HepG2 (cell line): ENCODE measurements around the gene SIGLEC14. TPM values are rescaled to one million over a fixed set of nuclear protein-coding genes. Genes with fewer than 3 reads are reported as not detected.

ENCODE experiments used
- AHR ChIP-seq: IDR thresholded peaks from 2 replicates; pipeline ENCODE4 v1.6.1; 2018; ENCODE audit warnings: missing genetic modification reagents, missing compliant biosample characterization
- DPF2 ChIP-seq: sonication (generic); formaldehyde crosslinking; IDR thresholded peaks from 2 replicates; pipeline ENCODE4 v1.4.0; 2020; ENCODE audit warnings: mild to moderate bottlenecking, low read depth, missing genetic modification reagents, borderline replicate concordance
- FLYWCH1 ChIP-seq: sonication (generic); formaldehyde crosslinking; IDR thresholded peaks from 2 replicates; pipeline ENCODE4 v1.8.1; 2023; ENCODE audit warnings: mild to moderate bottlenecking, missing genetic modification reagents
- JUND ChIP-seq: sonication (generic); formaldehyde crosslinking; IDR thresholded peaks from 2 replicates; pipeline ENCODE4 v1.8.0; 2022; ENCODE audit warnings: mild to moderate bottlenecking, missing genetic modification reagents
- MAZ ChIP-seq, 2 experiments: sonication (generic) in 1 of 2; formaldehyde crosslinking in 1 of 2; IDR thresholded peaks; 2 replicates each; pipeline versions ENCODE4 v1.5.0 to v1.6.1; 2012 to 2020; ENCODE audit warnings: low read depth in 2 of 2, mild to moderate bottlenecking in 2 of 2, borderline replicate concordance in 1 of 2, improper control_type of control experiment in 1 of 2, low read length in 1 of 2, missing genetic modification reagents in 1 of 2, moderate library complexity in 1 of 2
- MTA1 ChIP-seq: sonication (generic); formaldehyde crosslinking; IDR thresholded peaks from 2 replicates; pipeline ENCODE4 v1.4.0; 2020; ENCODE audit warnings: missing genetic modification reagents, mild to moderate bottlenecking, borderline replicate concordance
- NFE2 ChIP-seq: sonication (generic); formaldehyde crosslinking; IDR thresholded peaks from 2 replicates; pipeline ENCODE4 v1.4.0; 2020; ENCODE audit warnings: missing genetic modification reagents
- PCBP2 ChIP-seq: fragments of 200-400 bp; formaldehyde crosslinking; optimal IDR thresholded peaks from 2 replicates; pipeline ENCODE3; 2018; ENCODE audit warnings: low read length, low read depth; ENCODE audit not compliant: poor library complexity, severe bottlenecking
- POLR2A ChIP-seq, 2 experiments: IDR thresholded peaks; 2 replicates each; pipeline ENCODE4 v1.6.1; 2011; ENCODE audit warnings: low read depth in 2 of 2, low read length in 2 of 2, mild to moderate bottlenecking in 1 of 2, moderate library complexity in 1 of 2; ENCODE audit not compliant: insufficient read depth in 1 of 2
- RBAK ChIP-seq: sonication (generic); formaldehyde crosslinking; IDR thresholded peaks from 2 replicates; pipeline ENCODE4 v1.5.1; 2020; ENCODE audit warnings: mild to moderate bottlenecking, missing genetic modification reagents
- SMARCE1 ChIP-seq: fragments of 450-650 bp; IDR thresholded peaks from 2 replicates; pipeline ENCODE4 v1.6.1; 2017; ENCODE audit warnings: borderline replicate concordance
- SRSF4 ChIP-seq: fragments of 200-400 bp; formaldehyde crosslinking; IDR thresholded peaks from one replicate; pipeline ENCODE4 v1.6.1; 2018; ENCODE audit warnings: mild to moderate bottlenecking, low read depth, low read length, moderate library complexity; ENCODE audit not compliant: poor library complexity, severe bottlenecking
- SYNCRIP ChIP-seq: fragments of 200-400 bp; formaldehyde crosslinking; IDR thresholded peaks from 2 replicates; pipeline ENCODE4 v1.6.1; 2018; ENCODE audit warnings: mild to moderate bottlenecking, low read depth, low read length; ENCODE audit not compliant: insufficient read depth
- TBL1XR1 ChIP-seq: fragments of 150-350 bp; IDR thresholded peaks from 2 replicates; pipeline ENCODE4 v1.6.1; 2014; ENCODE audit warnings: borderline replicate concordance, low read length; ENCODE audit not compliant: partially characterized antibody
- XRCC5 ChIP-seq: fragments of 200-400 bp; formaldehyde crosslinking; optimal IDR thresholded peaks from 2 replicates; pipeline ENCODE3; 2017; ENCODE audit warnings: mild to moderate bottlenecking, low read length
- ZFAT ChIP-seq: sonication (generic); formaldehyde crosslinking; conservative IDR thresholded peaks from 2 replicates; pipeline ENCODE4 v1.8.1; 2023; ENCODE audit warnings: missing genetic modification reagents, inconsistent platforms
- ZKSCAN8 ChIP-seq: IDR thresholded peaks from 2 replicates; pipeline ENCODE4 v1.6.1; 2016; ENCODE audit warnings: borderline replicate concordance, missing genetic modification reagents, missing compliant biosample characterization
- ZNF136 ChIP-seq: sonication (generic); formaldehyde crosslinking; IDR thresholded peaks from 2 replicates; pipeline ENCODE4 v1.8.1; 2022; ENCODE audit warnings: low read depth, mild to moderate bottlenecking, moderate library complexity, missing genetic modification reagents
- ZNF3 ChIP-seq: IDR thresholded peaks from 2 replicates; pipeline ENCODE4 v1.7.0; 2017; ENCODE audit warnings: inconsistent platforms
- ZNF660 ChIP-seq: sonication (generic); formaldehyde crosslinking; IDR thresholded peaks from 2 replicates; pipeline ENCODE4 v1.5.1; 2020; ENCODE audit warnings: mild to moderate bottlenecking, low read depth, missing genetic modification reagents, borderline replicate concordance
- polyA plus RNA-seq, 8 experiments: library from polyadenylated mRNA; depleted of rRNA in 3 of 8; stranded (reverse) in 7 of 8; unstranded in 1 of 8; fragments of >200 nt; fragmentation: Illumina TruSeq in 4 of 8; extraction: Trizol in 4 of 8; gene quantifications; 2 replicates each; pipeline versions ENCODE4 v1.2.1 to v1.2.3, GENCODE V29; 2011 to 2016; ENCODE audit warnings: low read depth in 4 of 8, missing spikeins in 1 of 8, mixed read lengths in 1 of 8; ENCODE audit not compliant: insufficient read depth in 1 of 8
- total RNA-seq, 5 experiments: library from RNA; depleted of rRNA; stranded (reverse); fragments of >200 nt; fragmentation: Illumina TruSeq; extraction: Trizol; gene quantifications; 2 replicates each; pipeline ENCODE4 v1.2.3, GENCODE V29; 2016; ENCODE audit warnings: low read depth in 1 of 5
- TF ChIP-seq, protein P1 (sequence below): sonication (generic); formaldehyde crosslinking; IDR thresholded peaks from 2 replicates; pipeline ENCODE4 v1.5.0; 2020; ENCODE audit warnings: missing genetic modification reagents
- TF ChIP-seq, protein P2 (sequence below): sonication (generic); formaldehyde crosslinking; IDR thresholded peaks from 2 replicates; pipeline ENCODE4 v1.4.0; 2020; ENCODE audit warnings: missing genetic modification reagents
- TF ChIP-seq, protein P3 (sequence below): sonication (generic); formaldehyde crosslinking; IDR thresholded peaks from 2 replicates; pipeline ENCODE4 v1.8.0; 2022; ENCODE audit warnings: mild to moderate bottlenecking, missing genetic modification reagents, borderline replicate concordance
- TF ChIP-seq, protein P4 (sequence below): sonication (generic); formaldehyde crosslinking; IDR thresholded peaks from 2 replicates; pipeline ENCODE4 v1.4.0; 2020; ENCODE audit warnings: missing genetic modification reagents

Gene SIGLEC14
- total and polyA plus RNA-seq, 2 of the 13 experiments (the other 11 are each of a cell fraction or from before 2014, with no cell fraction given), result 0.05 to 0.09 TPM

DNA sequence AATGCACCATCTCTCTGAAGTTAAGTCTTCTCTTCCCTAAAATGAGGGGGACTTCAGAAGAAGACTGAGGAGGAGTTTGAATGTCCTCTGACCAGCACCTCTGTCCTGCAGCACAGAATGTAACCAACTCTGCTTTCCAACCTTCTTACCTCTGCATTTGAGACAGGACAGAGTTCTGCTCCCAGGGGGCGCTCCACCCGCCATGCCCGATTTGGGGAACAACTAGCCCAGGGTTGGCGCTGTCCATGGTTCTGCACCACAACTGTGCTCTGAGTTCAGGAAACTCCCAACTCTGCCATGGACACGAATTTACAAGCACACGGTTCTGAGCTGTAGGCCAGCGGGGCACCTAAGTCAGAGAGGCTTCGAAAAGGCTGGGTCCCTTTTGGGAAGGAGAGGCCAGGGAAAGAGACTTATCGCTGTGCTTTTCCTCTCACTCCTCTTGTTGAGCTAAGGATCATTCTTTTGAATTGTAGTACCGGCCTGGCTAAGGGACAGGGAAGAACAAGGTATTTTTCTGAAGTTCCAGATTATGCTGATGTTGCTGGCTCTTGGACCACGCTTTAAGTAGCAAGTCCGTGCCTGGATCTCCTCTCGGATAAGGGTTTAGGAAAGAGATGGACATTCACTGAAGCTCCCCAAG is 38.6 kb downstream of the SIGLEC14 start (continued):
- TF ChIP-seq, protein P1, sequence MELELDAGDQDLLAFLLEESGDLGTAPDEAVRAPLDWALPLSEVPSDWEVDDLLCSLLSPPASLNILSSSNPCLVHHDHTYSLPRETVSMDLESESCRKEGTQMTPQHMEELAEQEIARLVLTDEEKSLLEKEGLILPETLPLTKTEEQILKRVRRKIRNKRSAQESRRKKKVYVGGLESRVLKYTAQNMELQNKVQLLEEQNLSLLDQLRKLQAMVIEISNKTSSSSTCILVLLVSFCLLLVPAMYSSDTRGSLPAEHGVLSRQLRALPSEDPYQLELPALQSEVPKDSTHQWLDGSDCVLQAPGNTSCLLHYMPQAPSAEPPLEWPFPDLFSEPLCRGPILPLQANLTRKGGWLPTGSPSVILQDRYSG (CRISPR knock-in tag), result peak; percentile 88; the same call in 1 of the 2 replicates
- TF ChIP-seq SYNCRIP (no peak), RBAK (no peak), NFE2 (CRISPR knock-in tag) (no peak), SMARCE1 (no peak), JUND (CRISPR knock-in tag) (0 out of 2 replicates have a peak, but pooled peaks have one; percentile 42), MTA1 (CRISPR knock-in tag) (no peak), MAZ (IDR thresholded peaks at IDR 0.05; ENCODE audit: borderline replicate concordance, low read depth, low read length) (no peak), MAZ (CRISPR knock-in tag; IDR thresholded peaks at IDR 0.05; ENCODE audit: low read depth) (no peak), XRCC5 (peak; percentile 91), ZNF660 (CRISPR knock-in tag) (no peak), POLR2A (IDR thresholded peaks at IDR 0.05; ENCODE audit: insufficient read depth in 1 of 2, low read depth in 2 of 2, low read length in 2 of 2) (no peak), ZKSCAN8 (CRISPR knock-in tag) (0 out of 2 replicates have a peak, but pooled peaks have one; percentile 77), DPF2 (CRISPR knock-in tag) (no peak), TBL1XR1 (no peak), ZNF136 (CRISPR knock-in tag) (peak; percentile 47; the same call in 1 of the 2 replicates), PCBP2 (no peak), AHR (CRISPR knock-in tag) (peak; percentile 94; the same call in 1 of the 2 replicates), ZNF3 (CRISPR knock-in tag) (0 out of 2 replicates have a peak, but pooled peaks have one; percentile 34), FLYWCH1 (CRISPR knock-in tag) (no peak), SRSF4 (no peak), ZFAT (no peak)
- TF ChIP-seq, protein P2, sequence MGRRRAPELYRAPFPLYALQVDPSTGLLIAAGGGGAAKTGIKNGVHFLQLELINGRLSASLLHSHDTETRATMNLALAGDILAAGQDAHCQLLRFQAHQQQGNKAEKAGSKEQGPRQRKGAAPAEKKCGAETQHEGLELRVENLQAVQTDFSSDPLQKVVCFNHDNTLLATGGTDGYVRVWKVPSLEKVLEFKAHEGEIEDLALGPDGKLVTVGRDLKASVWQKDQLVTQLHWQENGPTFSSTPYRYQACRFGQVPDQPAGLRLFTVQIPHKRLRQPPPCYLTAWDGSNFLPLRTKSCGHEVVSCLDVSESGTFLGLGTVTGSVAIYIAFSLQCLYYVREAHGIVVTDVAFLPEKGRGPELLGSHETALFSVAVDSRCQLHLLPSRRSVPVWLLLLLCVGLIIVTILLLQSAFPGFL (CRISPR knock-in tag), result 0 out of 2 replicates have a peak, but pooled peaks have one; percentile 26
- TF ChIP-seq, protein P3, sequence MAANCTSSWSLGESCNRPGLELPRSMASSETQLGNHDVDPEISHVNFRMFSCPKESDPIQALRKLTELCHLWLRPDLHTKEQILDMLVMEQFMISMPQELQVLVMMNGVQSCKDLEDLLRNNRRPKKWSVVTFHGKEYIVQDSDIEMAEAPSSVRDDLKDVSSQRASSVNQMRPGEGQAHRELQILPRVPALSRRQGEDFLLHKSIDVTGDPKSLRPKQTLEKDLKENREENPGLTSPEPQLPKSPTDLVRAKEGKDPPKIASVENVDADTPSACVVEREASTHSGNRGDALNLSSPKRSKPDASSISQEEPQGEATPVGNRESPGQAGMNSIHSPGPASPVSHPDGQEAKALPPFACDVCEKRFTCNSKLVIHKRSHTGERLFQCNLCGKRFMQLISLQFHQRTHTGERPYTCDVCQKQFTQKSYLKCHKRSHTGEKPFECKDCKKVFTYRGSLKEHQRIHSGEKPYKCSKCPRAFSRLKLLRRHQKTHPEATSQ (CRISPR knock-in tag), result 0 out of 2 replicates have a peak, but pooled peaks have one; percentile 63
- TF ChIP-seq, protein P4, sequence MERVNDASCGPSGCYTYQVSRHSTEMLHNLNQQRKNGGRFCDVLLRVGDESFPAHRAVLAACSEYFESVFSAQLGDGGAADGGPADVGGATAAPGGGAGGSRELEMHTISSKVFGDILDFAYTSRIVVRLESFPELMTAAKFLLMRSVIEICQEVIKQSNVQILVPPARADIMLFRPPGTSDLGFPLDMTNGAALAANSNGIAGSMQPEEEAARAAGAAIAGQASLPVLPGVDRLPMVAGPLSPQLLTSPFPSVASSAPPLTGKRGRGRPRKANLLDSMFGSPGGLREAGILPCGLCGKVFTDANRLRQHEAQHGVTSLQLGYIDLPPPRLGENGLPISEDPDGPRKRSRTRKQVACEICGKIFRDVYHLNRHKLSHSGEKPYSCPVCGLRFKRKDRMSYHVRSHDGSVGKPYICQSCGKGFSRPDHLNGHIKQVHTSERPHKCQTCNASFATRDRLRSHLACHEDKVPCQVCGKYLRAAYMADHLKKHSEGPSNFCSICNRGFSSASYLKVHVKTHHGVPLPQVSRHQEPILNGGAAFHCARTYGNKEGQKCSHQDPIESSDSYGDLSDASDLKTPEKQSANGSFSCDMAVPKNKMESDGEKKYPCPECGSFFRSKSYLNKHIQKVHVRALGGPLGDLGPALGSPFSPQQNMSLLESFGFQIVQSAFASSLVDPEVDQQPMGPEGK (CRISPR knock-in tag), result peak; percentile 66
